GM21526 (cell line): ENCODE data around the gene ARIH1.

Experiments
- ATAC-seq: cut with Tn5 transposase; IDR thresholded peaks from one replicate; pipeline ENCODE4 v1.9.1; 2021; ENCODE audit warnings: moderate library complexity; ENCODE audit not compliant: unreplicated experiment, low FRiP score

Gene ARIH1

DNA sequence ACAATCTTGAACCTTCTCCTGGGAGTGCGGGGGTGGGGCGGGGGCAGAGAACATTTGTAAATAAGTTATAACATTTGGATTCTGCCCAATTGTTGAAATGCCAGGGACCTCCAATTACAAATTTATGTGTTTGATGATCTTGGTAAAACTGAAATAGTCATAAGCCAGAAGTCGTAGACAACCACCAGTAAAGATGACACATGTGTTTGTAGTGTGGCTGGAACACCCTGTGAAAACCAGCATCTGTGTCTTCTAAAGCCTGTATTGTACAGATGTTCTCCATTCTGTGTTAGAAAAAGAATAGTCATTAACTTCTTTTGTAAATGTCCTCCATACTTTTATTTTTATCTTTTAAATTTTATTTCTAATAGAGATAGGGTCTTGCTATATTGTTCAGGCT is 61.8 kb downstream of the ARIH1 start:
- no peak for ATAC-seq

- ATAC-seq: no peak
Measured at GRCh38 chr15:72536506-72536905, 62.4 kb downstream of the ARIH1 start.

DNA sequence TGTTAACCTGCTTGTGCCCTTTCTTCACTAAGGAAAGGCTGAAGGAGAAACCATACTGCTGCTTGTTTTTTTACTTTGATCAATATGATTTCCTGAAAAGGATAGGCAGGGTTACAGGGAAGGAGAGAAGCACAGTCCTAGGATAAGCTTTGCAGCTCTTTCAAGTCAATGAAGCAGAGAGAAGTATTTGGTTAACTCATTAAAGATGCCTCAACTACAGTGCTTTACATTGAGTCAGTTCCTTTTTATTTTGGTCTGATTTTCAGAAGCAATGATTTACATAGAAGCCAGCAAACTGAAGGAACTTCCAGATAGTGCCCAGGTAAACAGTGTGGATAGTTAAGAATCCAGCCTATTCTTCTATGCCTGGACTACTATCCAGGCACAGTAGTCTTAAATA is 64.8 kb downstream of the ARIH1 start:
- no peak for ATAC-seq

DNA sequence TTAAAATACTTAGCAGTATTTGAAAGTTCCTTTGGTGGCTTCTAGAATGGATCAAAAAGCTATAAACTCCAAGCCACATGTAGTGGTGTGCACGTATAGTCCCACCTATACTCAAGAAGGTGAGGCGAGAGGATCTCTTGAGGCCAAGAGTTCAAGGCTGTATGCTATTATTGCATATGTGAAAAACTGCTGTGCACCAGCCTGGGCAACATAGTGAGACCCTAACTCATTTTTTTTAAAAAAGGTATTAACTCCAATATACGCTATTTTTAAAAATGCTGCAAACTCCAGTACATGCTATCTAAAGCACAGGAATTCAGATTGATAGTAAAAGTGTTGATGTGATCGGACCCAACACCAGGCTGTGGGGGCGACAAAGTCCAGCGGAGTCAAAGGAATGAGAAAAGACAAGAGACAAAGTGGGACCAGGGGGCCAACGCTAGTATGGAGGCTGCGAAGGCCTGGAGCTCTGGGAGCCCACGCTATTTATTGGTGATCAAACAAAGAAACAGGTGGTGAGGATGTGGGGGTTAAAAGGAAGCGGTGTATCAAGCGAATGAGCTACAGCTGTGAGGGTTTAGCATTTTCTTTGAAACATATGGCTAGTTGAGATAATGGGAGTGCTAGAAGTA is 66.6 kb downstream of the ARIH1 start:
- ATAC-seq: no peak

DNA sequence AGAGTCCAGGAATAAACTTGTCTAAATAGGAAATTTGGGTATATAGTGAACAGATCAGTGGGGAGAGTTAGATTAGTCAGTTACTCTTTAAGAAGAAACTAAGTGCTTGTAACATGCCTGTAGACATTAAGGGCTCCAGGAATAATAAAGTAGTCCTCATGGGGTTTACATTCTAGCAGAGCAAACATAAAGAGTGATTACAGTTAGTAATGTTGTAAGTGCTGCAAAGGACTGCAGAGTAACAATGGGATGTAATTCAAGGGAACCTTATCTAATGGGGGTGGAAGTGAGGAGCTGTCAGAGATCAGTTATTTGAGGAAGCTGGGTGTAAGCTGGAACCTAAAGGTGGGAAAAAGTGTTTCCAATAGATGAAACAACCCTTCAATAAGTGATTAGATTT is 67.5 kb downstream of the ARIH1 start:
- no peak for ATAC-seq

GRCh38 chr15:72545156-72545555 is 71.0 kb downstream of the ARIH1 start:
- no peak for ATAC-seq

- ATAC-seq: no peak
Measured at GRCh38 chr15:72554471-72555425, 80.6 kb downstream of the ARIH1 start.

DNA sequence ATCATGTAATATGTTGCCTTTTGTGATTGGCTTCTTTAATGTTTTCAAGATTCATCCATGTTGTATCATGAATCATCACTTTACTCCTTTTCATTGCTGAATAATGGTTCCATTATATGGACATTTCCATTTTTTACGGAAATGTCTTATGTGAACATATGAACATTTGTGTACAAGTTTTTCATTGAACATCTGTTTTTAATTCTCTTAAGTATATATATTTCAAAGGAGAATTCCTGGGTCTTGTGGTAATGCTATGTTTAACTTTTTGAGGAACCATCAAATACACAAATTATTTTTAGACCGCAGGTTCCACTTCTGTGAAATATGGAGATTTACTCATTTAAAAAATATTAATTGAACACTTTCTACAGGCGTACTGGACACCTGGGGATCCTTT is 85.7 kb downstream of the ARIH1 start:
- ATAC-seq: no peak

GRCh38 chr15:72560458-72560857 is 86.3 kb downstream of the ARIH1 start:
- ATAC-seq: no peak

DNA sequence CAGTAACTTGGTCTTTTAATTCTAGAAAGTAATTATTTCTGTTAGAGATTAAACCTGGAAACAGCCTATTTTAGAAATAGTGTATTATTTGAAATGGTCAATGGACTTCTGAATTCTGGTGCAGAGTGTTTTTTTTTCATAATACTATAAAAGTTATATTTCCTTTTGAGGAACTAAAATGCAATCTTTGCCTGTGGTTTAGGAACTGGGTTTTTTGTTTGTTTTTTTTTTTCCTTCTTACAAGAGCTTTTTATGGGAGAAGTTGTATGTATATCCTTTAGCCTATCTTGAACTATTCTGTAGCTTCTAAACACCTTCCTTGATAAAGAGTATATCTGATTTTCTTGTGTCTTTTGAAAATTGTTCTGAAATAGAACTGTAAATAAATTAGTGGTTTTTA is 88.3 kb downstream of the ARIH1 start:
- ATAC-seq: no peak

GRCh38 chr15:72562878-72563277 is 88.7 kb downstream of the ARIH1 start:
- ATAC-seq: no peak

DNA sequence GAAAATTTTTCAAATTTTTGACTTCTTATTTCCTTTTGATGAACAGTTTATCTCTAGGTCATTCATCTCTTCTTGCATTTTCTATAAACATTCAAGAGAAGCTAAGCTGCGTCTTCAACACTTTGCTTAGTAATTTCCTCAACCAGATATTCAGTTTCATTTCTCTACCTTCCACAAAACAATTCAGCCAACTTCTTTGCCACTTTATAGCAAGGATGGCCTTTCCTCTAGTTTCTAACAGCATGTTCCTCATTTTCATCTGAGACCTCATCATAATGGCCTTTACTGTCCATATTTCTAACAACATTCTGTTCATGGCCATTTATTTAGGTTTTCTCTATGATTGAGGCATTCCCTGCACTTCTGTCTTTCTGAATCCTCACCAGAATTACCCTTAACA is 90.0 kb downstream of the ARIH1 start:
- no peak for ATAC-seq

- no peak for ATAC-seq
Measured at GRCh38 chr15:72566973-72567372, 92.8 kb downstream of the ARIH1 start.

- ATAC-seq: no peak
Measured at GRCh38 chr15:72570059-72570458, 95.9 kb downstream of the ARIH1 start.

DNA sequence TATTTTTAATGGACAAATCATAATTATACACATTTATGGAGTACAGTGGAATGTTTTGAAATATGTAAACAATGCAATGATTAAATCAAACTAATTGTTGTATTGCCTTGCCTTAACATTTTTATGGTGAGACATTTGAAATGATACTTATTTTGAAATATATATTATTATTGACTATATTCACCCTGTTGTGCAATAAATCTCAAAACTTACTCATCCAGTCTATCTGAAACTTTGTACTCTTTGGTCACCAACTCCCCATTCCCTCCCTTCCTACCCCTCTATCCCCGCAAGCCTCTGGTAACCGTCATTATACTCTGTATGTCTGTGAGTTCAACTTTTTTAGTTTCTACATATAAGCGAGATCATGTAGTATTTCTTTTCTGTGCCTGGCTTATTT is 105.7 kb downstream of the ARIH1 start:
- ATAC-seq: no peak

DNA sequence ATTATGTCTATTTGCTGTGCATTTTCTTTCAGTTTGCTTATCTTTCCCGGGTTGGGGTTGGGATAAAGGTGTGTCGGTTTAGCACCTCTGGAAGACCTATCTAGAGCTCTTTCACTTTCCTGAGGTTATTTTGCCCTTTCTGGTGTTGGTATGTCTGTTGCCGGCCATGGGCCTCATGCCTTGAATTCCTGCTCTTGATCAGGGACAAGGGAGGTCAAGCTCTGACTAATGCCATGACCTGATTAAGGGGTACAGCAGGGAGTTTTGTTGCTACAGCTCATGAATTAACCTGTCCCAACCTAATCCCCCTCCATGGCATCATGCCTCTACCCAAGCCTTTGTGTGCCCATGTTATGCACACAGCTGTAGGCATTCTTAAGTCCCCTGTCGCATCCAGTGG is 109.9 kb downstream of the ARIH1 start:
- ATAC-seq: no peak

DNA sequence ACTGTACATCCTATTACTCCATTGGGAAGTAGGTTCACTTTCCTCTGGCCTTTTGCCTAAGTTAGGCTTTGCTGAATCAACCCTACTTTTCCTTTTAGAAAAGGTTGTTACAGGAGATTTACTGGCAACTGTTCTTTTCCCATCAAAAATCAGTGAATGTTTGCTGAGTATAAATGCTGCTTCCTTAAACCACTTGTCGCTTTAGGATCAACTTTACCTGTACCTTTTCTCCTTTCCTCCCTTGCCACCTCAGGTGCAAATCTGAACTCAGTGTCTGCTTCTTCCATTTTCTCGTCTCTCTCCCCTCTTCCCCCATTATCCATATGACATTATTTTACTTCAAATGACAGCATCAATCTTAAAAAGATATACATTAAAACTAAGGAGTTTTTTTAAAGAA is 110.9 kb downstream of the ARIH1 start:
- ATAC-seq: no peak

GRCh38 chr15:72585476-72586058 is 111.4 kb downstream of the ARIH1 start:
- ATAC-seq: no peak

DNA sequence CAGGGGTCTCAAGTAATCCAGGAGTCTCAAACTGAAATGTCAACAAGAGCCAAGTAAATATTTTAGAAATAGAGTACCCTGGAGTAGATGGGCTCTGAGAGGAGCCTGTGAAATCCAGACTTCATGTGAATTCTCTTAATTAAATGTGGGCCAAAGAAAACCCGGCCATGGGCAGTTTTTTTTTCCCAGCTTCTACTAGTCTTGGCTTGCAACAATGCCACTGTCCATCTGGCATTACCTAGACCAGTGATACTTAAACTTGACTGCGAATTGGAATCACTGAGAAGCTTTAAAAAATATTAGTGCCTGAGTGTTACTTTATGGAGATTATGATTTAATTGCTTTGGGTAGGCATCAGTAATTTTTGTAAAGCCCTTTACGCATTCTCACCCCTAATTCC is 114.0 kb downstream of the ARIH1 start:
- no peak for ATAC-seq

DNA sequence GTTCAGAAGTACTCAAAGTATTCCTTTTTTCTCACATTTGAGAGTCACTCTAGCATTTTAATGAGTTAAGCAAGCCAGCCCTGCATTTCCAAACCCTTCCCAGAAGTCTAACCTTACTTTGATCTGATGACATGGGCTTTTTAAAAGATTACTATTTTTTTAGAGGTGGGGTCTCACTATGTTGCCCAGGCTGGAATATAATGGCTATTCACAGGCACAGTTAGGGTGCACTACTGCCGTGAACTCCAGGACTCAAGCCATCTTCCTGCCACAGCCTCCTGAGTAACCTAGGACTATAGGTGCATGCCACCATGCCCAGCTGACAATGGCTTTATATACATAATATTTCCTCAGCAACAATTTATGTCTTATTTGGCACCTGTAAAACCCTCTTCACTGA is 116.3 kb downstream of the ARIH1 start:
- ATAC-seq: no peak

DNA sequence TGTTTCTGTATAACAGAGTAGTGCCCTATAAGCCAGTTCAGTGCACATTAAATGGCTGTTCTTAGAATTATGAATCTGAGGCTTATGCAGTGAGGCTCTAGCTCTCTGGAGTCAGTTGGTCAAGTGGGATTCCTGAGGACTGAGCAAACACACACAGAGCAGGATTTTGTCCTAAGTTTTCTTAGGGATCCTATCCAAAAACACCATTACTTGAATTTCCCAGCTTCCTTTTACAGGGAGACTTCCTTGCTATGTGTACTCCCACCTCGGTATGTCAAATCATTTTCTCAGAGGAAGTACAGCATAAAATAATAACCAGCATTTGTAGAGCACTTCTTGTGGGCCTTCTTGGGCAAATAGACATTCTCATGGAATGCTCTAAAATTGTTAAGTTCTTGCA is 117.2 kb downstream of the ARIH1 start:
- no peak for ATAC-seq

GRCh38 chr15:72592097-72592496 is 118.0 kb downstream of the ARIH1 start:
- ATAC-seq: no peak
